ES-I3 (cell line): ENCODE measurements around the gene PHF3.
"Not testable (repeated sequence)": the region's sequence is repeated elsewhere in the genome, so short reads cannot be mapped to it uniquely, and the experiment has no call there.

Experiments
- H3K36me3 ChIP-seq: 2 replicates; pipeline ENCODE4 v1.6.1; 2013; ENCODE audit warnings: mild to moderate bottlenecking, low read length, control low read depth, moderate library complexity; ENCODE audit not compliant: insufficient read depth
- H3K4me1 ChIP-seq: 2 replicates; pipeline ENCODE4 v1.6.1; 2013; ENCODE audit warnings: mild to moderate bottlenecking, control low read depth, low read length; ENCODE audit not compliant: insufficient read depth
- H3K9ac ChIP-seq: 2 replicates; pipeline ENCODE4 v1.6.1; 2013; ENCODE audit warnings: low read depth, mild to moderate bottlenecking, low read length, moderate library complexity
- H3K9me3 ChIP-seq: 2 replicates; pipeline ENCODE4 v1.6.1; 2013; ENCODE audit warnings: mild to moderate bottlenecking, low read length, moderate library complexity; ENCODE audit not compliant: control insufficient read depth, insufficient read depth

The PHF3 gene

DNA sequence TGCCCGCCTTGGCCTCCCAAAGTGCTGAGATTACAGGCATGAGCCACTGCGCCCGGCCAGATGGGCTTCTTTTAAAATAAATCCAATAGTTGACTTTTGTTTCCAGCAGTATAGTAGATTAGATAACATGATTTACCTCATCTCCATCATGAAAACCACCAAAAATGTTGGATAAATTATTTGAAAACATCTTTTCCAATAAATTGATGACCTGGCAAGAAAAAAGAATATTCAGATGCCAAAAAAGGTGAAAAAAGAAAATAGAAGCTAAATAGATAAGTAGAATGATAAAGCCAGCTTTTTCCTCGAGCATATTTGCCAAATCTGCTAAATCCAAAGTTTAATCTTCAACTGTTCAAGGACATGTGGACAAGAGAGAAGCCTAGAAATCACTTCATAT, 109.2 kb downstream of the PHF3 start:
- Histone ChIP-seq H3K9me3 (no peaks in the 10 kb centered on the region), H3K36me3 (no peaks in the 10 kb centered on the region), H3K4me1 (no peaks in the 10 kb centered on the region), H3K9ac (no peak overlapping the region)

DNA sequence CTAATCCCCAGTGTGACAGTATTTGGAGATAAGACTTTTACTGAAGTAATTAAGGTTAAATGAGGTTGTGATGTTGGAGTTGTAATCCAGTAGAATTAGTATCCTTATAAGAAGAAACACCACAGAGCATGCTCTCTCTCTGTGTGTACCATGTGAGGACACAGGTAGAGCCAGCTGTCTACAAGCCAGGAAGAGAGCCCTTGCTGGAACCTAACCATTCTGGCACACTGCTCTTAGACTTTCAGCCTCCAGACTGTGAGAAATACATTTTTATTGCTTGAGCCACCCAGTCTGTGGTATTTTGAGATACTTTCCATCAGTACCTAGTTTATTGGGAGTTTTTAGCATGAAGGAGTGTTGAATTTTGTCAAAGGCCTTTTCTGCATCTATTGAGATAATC, 110.2 kb downstream of the PHF3 start:
- no peak overlapping the region for H3K9ac ChIP-seq
- no peaks in the 10 kb centered on the region for H3K4me1 ChIP-seq
- no peaks in the 10 kb centered on the region for H3K9me3 ChIP-seq
- H3K36me3 ChIP-seq = no peaks in the 10 kb centered on the region

DNA sequence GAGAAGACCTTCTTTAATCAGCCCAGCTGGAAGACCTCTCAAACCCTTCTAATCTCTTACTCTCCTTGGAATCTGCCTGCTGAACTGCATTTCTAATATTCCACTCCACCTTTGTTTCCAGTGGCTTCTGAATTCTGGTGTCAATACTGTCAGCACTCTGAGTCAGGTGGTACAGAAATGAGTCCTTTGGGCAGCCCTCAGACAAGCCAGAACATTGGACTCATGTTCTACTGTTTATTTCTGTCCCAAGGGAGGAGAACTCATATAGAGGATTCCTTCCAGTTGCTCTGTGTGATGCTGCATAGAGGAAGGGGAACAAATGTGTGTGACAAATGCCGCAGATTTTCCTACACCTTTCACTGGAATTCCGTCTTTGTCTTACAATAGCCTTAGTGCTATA, 114.8 kb downstream of the PHF3 start:
- no peak overlapping the region for H3K9ac ChIP-seq
- no peaks in the 10 kb centered on the region for H3K9me3 ChIP-seq
- no peaks in the 10 kb centered on the region for H3K4me1 ChIP-seq
- H3K36me3 ChIP-seq = no peaks in the 10 kb centered on the region

DNA sequence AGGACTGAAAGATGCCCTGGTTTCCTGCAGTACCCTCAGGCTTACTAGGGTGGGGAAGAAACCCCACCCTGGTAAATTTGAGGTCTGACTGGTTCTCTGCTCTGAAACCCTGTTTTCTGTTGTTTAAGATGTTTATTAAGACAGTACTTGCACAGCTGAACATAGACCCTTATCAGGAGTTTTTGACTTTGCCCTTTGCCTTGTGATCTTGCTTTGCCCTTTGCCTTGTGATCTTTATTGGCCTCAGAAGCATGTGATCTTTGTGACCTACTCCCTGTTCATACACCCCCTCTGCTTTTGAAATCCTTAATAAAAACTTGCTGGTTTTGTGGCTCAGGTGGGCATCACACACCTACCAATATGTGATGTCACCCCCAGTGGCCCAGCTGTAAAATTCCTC, 121.7 kb downstream of the PHF3 start:
- not testable (repeated sequence) for H3K4me1 ChIP-seq, H3K36me3 ChIP-seq, H3K9me3 ChIP-seq, H3K9ac ChIP-seq

DNA sequence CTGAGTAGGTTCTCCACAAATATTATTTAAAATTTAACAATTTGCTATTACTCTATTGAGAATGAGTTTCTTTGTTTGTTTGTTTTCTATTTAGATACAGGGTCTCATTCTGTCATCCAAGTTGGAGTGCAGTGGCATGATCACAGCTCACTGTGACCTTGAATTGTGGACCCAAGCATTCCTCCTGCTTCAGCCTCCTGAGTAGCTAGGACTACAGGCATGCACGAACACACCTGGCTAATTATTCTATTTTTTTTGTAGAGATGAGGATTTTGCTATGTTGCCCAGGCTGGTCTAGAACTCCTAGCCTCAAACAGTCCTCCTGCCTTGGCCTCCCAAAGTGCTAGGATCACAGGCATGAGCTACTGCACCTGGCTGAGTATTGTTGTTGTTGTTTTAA, 122.2 kb downstream of the PHF3 start:
- H3K36me3 ChIP-seq = no peaks in the 10 kb centered on the region
- no peaks in the 10 kb centered on the region for H3K9me3 ChIP-seq
- no peak overlapping the region for H3K9ac ChIP-seq
- H3K4me1 ChIP-seq = no peaks in the 10 kb centered on the region

DNA sequence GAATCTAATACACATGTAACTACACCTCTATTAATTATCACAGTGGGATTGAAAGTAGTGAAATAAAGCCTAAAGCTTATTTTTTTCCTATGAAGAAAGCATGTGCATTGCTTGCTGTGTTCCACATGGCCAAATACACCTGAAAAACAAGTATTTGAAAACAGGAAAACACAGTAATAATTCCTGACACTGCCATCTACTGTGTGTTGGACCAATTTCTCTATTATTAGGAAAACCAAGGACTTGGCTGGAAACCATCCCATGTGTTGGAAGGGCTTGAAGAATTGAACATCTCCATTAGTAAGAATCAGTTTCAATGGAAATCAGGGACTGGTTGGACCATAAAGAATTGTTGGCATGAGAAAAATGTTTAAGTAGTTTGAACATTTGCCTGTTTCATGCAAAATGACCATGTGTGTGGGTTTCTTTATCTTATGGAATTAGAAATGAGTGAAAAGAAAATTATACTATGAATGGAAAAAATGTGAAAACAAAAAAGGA, 124.1 kb downstream of the PHF3 start:
- no peaks in the 10 kb centered on the region for H3K36me3 ChIP-seq
- H3K4me1 ChIP-seq = no peaks in the 10 kb centered on the region
- H3K9ac ChIP-seq = no peak overlapping the region
- H3K9me3 ChIP-seq = no peaks in the 10 kb centered on the region

DNA sequence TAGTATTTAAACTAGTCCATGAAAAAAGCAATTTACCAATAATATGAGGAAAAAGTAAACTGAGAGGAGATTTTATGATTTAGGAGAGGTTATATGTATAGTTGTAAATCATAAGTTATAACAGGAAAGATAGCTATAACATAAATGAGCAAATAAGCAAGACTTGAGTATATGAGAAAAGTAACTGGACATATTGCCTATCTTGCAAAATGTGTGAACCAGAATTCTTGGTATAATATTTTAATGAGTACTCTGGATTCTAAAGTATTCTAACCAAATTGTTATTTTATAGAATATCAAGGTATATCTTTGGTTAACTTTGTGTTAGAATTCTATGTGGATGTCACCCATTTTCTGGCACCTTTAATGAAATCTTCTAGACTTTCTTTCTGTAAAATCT, 124.6 kb downstream of the PHF3 start:
- Histone ChIP-seq H3K9me3 (no peaks in the 10 kb centered on the region), H3K36me3 (no peaks in the 10 kb centered on the region), H3K4me1 (no peaks in the 10 kb centered on the region), H3K9ac (no peak overlapping the region)

DNA sequence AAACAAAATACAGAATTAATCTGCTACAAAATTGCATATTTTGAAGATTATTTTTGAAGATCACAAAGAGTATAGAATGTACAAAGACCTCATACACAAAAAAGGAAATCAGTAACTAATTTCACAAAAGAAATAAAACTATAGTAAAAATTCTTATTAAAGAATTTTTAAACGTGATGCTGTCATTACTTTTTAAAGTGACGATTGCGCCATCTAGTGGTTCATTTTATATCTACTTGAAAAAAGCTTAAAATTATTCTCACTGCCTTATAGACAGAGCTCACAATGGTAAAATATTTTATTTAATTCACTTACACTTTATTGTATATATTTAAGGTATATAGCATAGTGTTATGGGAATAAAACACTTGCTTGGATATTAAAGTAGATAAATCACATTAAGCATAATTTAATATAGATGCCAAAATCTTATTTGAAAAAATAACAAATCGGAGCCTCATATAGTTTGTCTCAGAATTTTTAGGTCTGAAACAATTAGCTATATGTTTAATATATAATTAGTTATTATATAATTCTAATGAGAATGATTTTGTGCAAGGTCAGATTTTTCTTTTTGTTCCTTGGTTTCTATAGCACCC, 128.8 kb downstream of the PHF3 start:
- no peaks in the 10 kb centered on the region; the same call in 1 of the 2 replicates for H3K9me3 ChIP-seq
- no peak overlapping the region for H3K9ac ChIP-seq
- no peaks in the 10 kb centered on the region for H3K4me1 ChIP-seq
- no peaks in the 10 kb centered on the region for H3K36me3 ChIP-seq
